ENCODE results near the gene RHBDD2.
"Not testable (repeated sequence)": the region's sequence is repeated elsewhere in the genome, so short reads cannot be mapped to it uniquely, and the experiment has no call there.

- TF ChIP-seq CBX5 (IDR thresholded peaks at IDR 0.05; ENCODE audit: low read depth); CTCF (IDR thresholded peaks at IDR 0.05 in 2 of 3, conservative IDR thresholded peaks at IDR 0.05 in 1 of 3; ENCODE audit: control insufficient read depth in 2 of 3, extremely low read depth in 1 of 3, insufficient read depth in 1 of 3, low read depth in 3 of 3, low read length in 3 of 3); POLR2A (IDR thresholded peaks at IDR 0.05; ENCODE audit: low read depth, low read length); ZNF207 (IDR thresholded peaks at IDR 0.05; ENCODE audit: borderline replicate concordance); JUNB (IDR thresholded peaks at IDR 0.05); ZNF687 (IDR thresholded peaks at IDR 0.05); NR2C2 (IDR thresholded peaks at IDR 0.05; ENCODE audit: borderline replicate concordance, control insufficient read depth, insufficient read length, low read depth); CHD1 (IDR thresholded peaks at IDR 0.05; ENCODE audit: low read depth, low read length); SRF (IDR thresholded peaks at IDR 0.05; ENCODE audit: low read depth in 2 of 2, low read length in 2 of 2); REST (IDR thresholded peaks at IDR 0.05; ENCODE audit: low read depth, low read length); EZH2 (IDR thresholded peaks at IDR 0.05; ENCODE audit: borderline replicate concordance, control insufficient read depth, low read depth, low read length): not testable (repeated sequence)
- TF ChIP-seq, protein P1, sequence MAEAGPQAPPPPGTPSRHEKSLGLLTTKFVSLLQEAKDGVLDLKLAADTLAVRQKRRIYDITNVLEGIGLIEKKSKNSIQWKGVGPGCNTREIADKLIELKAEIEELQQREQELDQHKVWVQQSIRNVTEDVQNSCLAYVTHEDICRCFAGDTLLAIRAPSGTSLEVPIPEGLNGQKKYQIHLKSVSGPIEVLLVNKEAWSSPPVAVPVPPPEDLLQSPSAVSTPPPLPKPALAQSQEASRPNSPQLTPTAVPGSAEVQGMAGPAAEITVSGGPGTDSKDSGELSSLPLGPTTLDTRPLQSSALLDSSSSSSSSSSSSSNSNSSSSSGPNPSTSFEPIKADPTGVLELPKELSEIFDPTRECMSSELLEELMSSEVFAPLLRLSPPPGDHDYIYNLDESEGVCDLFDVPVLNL (IDR thresholded peaks at IDR 0.05; ENCODE audit: low read depth, low read length), result not testable (repeated sequence)
- TF ChIP-seq, protein P2, sequence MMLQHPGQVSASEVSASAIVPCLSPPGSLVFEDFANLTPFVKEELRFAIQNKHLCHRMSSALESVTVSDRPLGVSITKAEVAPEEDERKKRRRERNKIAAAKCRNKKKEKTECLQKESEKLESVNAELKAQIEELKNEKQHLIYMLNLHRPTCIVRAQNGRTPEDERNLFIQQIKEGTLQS (IDR thresholded peaks at IDR 0.05; ENCODE audit: borderline replicate concordance, extremely low read depth, low read depth, low read length), result not testable (repeated sequence)
- TF ChIP-seq, protein P3, sequence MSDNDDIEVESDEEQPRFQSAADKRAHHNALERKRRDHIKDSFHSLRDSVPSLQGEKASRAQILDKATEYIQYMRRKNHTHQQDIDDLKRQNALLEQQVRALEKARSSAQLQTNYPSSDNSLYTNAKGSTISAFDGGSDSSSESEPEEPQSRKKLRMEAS (IDR thresholded peaks at IDR 0.05; ENCODE audit: low read depth, low read length), result not testable (repeated sequence)
Measured at GRCh38 chr7:75838281-75838930, 40.4 kb upstream of the RHBDD2 start.

Data from GM12878 (cell line).